CD4-positive, alpha-beta T cell treated with Interleukin-6 at 100 ng/mL for 8 hours (primary cell): ENCODE measurements around the gene SOX2.
"Not testable (repeated sequence)": the region's sequence is repeated elsewhere in the genome, so short reads cannot be mapped to it uniquely, and the experiment has no call there.

Source experiments
- DNase-seq: peaks from one replicate; pipeline ENCODE4 v3.0.0-alpha.2; 2020; ENCODE audit warnings: mixed read lengths, low spot score

Gene SOX2

GRCh38 chr3:181757694-181758306 lies 46.1 kb downstream of the SOX2 start:
- DNase-seq: no peak

- no peak for DNase-seq
Observed at GRCh38 chr3:181761906-181762305, 50.2 kb downstream of the SOX2 start.

DNA sequence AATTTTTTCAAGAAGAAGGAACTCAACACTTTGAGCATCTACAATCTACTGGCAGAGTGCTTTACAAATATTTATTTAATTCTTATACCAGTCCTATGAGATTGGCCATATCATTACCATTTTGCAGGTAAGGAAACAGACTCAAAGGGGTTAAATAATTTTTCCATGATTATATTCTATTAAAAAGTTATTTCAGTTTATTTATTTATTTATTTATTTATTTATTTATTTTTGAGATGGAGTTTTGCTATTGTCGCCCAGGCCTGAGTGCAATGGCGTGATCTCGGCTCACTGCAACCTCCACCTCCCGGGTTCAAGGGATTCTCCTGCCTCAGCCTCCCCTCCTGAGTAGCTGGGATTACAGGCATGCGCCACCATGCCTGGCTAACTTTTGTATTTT lies 52.3 kb downstream of the SOX2 start:
- not testable (repeated sequence) for DNase-seq
